Thoracic aorta (tissue), 2 donors: ENCODE data around the gene EXOC1. TPM values are rescaled to one million over a fixed set of nuclear protein-coding genes. Genes with fewer than 3 reads are reported as not detected.

Experiments
- ATAC-seq: fragments of 150-250 bp; one replicate; pipeline ENCODE4 v1.8.0; 2017; ENCODE audit warnings: low read depth; ENCODE audit not compliant: insufficient number of reproducible peaks, low FRiP score
- DNase-seq: peaks from one replicate; pipeline ENCODE4 v3.0.0-alpha.2; 2020; ENCODE audit warnings: low spot score
- H3K27ac ChIP-seq, 2 donors: fragments of 200-600 bp; sonication (generic); 1 replicate in 1 of 2; 2 replicates in 1 of 2; pipeline ENCODE4 v1.5.1; 2016; ENCODE audit warnings: mild to moderate bottlenecking in 2 of 2, moderate library complexity in 2 of 2
- H3K27me3 ChIP-seq: fragments of 200-600 bp; sonication (generic); replicated peaks from 2 replicates; pipeline ENCODE4 v1.6.0; 2016; ENCODE audit warnings: mild to moderate bottlenecking; ENCODE audit not compliant: insufficient read depth
- H3K36me3 ChIP-seq: fragments of 200-600 bp; sonication (generic); one replicate; pipeline ENCODE4 v1.5.1; 2016
- H3K4me1 ChIP-seq, 2 donors: fragments of 200-600 bp; sonication (generic); 1 replicate in 1 of 2; 2 replicates in 1 of 2; pipeline versions ENCODE4 v1.5.1 to v1.6.0; 2016; ENCODE audit warnings: low read depth in 2 of 2, mild to moderate bottlenecking in 1 of 2; ENCODE audit not compliant: control insufficient read depth in 1 of 2
- H3K4me3 ChIP-seq: fragments of 200-600 bp; sonication (generic); 2 replicates; pipeline ENCODE4 v1.5.1; 2016; ENCODE audit warnings: mild to moderate bottlenecking
- H3K9me3 ChIP-seq: fragments of 200-600 bp; sonication (generic); 2 replicates; pipeline ENCODE4 v1.5.1; 2016
- CTCF ChIP-seq: fragments of 200-600 bp; sonication (generic); IDR thresholded peaks from one replicate; pipeline ENCODE4 v1.5.1; 2019; ENCODE audit warnings: antibody characterized with exemption
- total RNA-seq, 2 donors: library from RNA; depleted of rRNA; stranded (reverse); fragments of >200 nt; gene quantifications; one replicate each; pipeline versions ENCODE4 v1.1.0 to v1.2.3, GENCODE V29; 2016

The EXOC1 gene
- total RNA-seq, 2 donors from 2014 or later = 33.5 to 60.5 TPM

GRCh38 chr4:55884851-55885219 is 31.4 kb downstream of the EXOC1 start:
- peaks cover 21% of the 10 kb centered on the region for H3K36me3 ChIP-seq
- H3K9me3 ChIP-seq = no peaks in the 10 kb centered on the region
- ATAC-seq = no peak
- TF ChIP-seq CTCF = no peak
- H3K4me3 ChIP-seq = no peak overlapping the region
- H3K4me1 ChIP-seq = no peaks in the 10 kb centered on the region
- H3K27me3 ChIP-seq = no peaks in the 10 kb centered on the region
- H3K27ac ChIP-seq = no peak overlapping the region
- DNase-seq = no peak

GRCh38 chr4:55887594-55887993 is 34.1 kb downstream of the EXOC1 start:
- peaks cover 4% of the 10 kb centered on the region for H3K36me3 ChIP-seq

GRCh38 chr4:55892156-55892555 is 38.7 kb downstream of the EXOC1 start:
- no peak for TF ChIP-seq CTCF
- no peak for ATAC-seq
- no peak overlapping the region for H3K27ac ChIP-seq
- peaks cover under 1% of the 10 kb centered on the region for H3K36me3 ChIP-seq
- no peak overlapping the region for H3K4me3 ChIP-seq
- no peaks in the 10 kb centered on the region for H3K27me3 ChIP-seq
- H3K4me1 ChIP-seq = peaks cover 0 to 8% of the 10 kb centered on the region in 2 donors
- DNase-seq = no peak
- no peaks in the 10 kb centered on the region for H3K9me3 ChIP-seq

More at GRCh38 chr4:55887594-55887993, 34.1 kb downstream of the EXOC1 start:
- Histone ChIP-seq H3K4me3 (no peak overlapping the region), H3K9me3 (no peaks in the 10 kb centered on the region), H3K27me3 (no peaks in the 10 kb centered on the region), H3K4me1 (no peaks in the 10 kb centered on the region), H3K27ac (no peak overlapping the region)
- TF ChIP-seq CTCF = no peak
- DNase-seq = no peak
- ATAC-seq = no peak

GRCh38 chr4:55896622-55897021 is 43.2 kb downstream of the EXOC1 start:
- H3K36me3 ChIP-seq = peaks cover 6% of the 10 kb centered on the region

GRCh38 chr4:55902677-55903076 is 49.2 kb downstream of the EXOC1 start:
- ATAC-seq = no peak
- Histone ChIP-seq H3K9me3 (no peaks in the 10 kb centered on the region), H3K4me1 (no peaks in the 10 kb centered on the region), H3K27me3 (no peaks in the 10 kb centered on the region), H3K27ac (no peak overlapping the region), H3K36me3 (peaks cover 12% of the 10 kb centered on the region), H3K4me3 (no peak overlapping the region)
- no peak for DNase-seq
- no peak for TF ChIP-seq CTCF

More at GRCh38 chr4:55896622-55897021, 43.2 kb downstream of the EXOC1 start:
- Histone ChIP-seq H3K9me3 (no peaks in the 10 kb centered on the region), H3K4me3 (no peak overlapping the region), H3K4me1 (peaks cover 0 to 8% of the 10 kb centered on the region in 2 donors), H3K27ac (no peak overlapping the region), H3K27me3 (no peaks in the 10 kb centered on the region)
- no peak for ATAC-seq
- no peak for TF ChIP-seq CTCF
- no peak for DNase-seq
